Raji (cell line): ENCODE measurements around the gene HBP1.

ENCODE experiments used
- POLR2A ChIP-seq: IDR thresholded peaks from 2 replicates; pipeline ENCODE4 v1.6.1; 2011; ENCODE audit warnings: low read depth, low read length, control low read depth; ENCODE audit not compliant: insufficient read depth

HBP1 gene

DNA sequence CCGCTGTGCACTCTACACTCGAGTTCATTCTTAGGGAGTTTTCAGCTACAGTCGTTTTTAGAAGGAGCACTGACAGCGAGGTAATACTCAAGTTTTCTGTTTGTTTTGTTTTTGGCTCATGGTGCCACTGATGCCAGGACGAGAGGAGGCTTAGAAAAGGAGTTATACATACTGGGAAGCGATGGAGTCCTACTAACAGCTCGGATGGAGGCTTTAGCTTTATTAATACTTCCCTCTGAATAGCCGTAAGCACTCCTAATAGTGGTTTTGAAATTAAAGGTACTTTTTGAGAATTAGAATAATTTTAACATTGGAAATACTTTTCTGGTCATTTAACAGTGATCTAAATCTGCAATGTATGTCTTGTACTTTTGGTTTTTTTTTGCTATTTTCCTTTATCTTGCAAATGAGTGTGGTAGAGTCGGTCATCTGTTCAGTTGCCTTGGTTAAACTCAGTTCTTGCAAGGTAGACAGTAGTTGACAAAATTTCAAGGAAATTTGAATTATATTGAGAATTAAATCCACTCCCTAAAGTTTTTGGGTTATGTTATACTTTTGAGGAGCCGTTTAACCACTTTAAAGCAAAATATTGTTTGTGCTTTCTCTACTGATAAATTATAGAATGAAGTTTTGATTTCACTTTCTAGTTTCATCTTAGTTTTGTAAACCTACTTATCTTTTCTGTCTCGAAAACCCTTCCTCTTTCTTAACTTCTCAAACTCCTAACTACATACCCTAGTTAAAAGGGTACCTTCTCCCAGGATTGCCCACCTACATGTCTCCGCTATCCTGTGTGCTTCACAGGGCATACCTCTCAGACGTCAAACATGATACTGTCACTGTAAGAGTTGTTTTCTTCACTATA lies 1.5 kb downstream of the HBP1 start:
- no peak; the same call in 1 of the 2 replicates for TF ChIP-seq POLR2A

DNA sequence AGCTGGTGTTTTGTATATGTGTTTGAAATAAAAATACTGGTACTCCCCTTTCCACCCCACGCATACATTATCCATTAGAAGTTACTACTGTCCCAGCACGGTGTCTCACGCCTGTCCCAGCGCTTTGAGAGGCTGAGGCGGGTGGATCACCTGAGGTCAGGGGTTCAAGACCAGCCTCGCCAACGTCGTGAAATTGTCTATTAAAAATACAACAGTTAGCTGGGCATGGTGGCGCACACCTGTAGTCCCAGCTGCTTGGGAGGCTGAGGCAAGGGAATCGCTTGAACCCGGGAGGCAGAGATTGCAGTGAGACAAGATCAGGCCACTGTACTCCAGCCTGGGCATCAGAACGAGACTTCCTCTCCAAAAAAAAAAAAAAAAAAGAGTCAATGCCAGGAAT lies 2.7 kb downstream of the HBP1 start:
- no peak for TF ChIP-seq POLR2A

DNA sequence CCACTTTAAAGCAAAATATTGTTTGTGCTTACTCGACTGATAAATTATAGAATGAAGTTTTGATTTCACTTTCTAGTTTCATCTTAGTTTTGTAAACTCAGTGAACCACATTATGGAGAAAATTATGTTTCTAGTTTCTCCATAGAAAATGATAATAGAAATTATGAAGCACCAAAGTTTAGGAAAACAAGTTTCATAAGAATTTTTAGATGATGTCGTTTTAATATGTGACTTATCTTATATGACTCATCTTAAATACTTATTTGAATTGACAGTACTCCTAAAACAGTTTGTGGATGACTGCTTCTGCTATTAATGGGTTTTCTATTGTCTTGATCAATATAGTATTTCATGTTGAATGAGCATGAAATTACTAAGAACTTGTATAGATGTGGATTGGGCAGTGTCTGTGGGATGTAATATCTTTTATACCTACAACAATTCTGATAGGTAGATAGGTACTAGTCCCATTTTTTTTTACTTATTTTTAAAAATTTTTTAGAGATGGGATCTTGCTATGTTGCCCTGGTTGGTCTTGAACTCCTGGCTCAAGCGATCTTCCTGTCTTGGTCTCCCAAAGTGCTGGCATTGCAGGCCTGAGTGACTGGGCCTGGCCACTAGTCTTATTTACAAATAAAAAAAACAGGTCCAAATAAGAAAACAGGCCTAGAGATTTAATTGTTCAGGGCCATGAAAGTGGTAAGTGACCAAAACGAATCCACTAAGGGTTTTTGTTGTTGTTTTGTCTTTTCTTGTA lies 3.7 kb downstream of the HBP1 start:
- TF ChIP-seq POLR2A: no peak

DNA sequence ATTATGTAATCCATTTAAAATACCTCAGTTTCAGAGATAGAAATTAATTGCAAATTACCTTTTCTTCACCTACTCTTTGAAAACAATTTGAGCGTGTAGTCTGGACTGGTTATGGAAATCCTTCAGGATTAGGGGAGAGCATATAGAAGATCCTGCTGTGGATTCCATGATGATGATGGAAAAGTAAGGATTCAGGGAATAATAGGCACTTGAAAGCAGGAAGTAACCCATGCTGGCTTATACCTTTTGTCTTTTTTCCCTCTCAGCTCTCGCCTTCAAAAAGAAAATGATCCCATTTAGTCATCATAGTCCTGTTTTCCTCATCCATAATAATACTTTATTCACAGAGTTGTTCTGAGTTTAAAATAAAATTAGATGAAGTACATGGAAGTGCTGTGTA lies 4.4 kb downstream of the HBP1 start:
- no peak for TF ChIP-seq POLR2A

GRCh38 chr7:107173691-107174406 lies 5.0 kb downstream of the HBP1 start:
- no peak for TF ChIP-seq POLR2A

- TF ChIP-seq POLR2A: no peak
Observed at GRCh38 chr7:107179326-107180164, 10.7 kb downstream of the HBP1 start.

DNA sequence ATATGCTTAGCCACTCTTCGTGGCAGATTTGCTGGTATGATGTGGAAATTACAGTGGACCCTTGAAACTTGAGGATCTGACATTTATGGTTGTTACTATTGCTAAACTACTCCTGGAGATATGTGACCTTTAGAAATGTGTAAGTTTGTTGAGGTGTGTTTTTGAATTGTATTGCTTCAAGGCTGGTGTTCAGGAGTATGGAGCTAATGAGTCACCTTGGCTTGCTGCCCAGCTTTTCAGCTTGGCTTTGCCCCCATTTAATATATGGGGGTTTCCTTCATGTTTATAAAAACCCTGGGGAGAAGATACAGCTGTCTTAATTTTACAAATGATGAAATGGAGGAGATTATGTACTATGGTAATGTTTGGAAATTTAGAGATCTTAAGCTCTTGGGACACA lies 11.6 kb downstream of the HBP1 start:
- TF ChIP-seq POLR2A: no peak

GRCh38 chr7:107181172-107181571 lies 12.4 kb downstream of the HBP1 start:
- no peak for TF ChIP-seq POLR2A

DNA sequence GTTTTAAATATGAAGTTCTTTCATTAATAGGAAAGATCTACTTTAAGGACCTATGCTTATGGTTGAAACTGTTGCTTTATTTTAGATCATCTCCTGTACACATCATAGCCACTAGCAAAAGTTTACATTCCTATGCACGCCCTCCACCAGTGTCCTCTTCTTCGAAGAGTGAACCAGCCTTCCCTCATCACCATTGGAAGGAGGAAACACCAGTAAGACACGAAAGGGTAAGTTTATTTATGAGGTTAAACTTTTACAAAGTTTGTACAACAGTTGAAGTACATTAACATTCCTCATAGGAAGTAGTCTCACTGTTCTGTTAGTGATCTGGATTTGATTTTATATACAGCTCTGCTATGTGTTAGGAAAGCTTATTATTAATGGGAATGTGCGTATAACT lies 16.9 kb downstream of the HBP1 start:
- no peak for TF ChIP-seq POLR2A

- TF ChIP-seq POLR2A: no peak
Observed at GRCh38 chr7:107186240-107186639, 17.4 kb downstream of the HBP1 start.

- no peak for TF ChIP-seq POLR2A
Observed at GRCh38 chr7:107187774-107188173, 19.0 kb downstream of the HBP1 start.

DNA sequence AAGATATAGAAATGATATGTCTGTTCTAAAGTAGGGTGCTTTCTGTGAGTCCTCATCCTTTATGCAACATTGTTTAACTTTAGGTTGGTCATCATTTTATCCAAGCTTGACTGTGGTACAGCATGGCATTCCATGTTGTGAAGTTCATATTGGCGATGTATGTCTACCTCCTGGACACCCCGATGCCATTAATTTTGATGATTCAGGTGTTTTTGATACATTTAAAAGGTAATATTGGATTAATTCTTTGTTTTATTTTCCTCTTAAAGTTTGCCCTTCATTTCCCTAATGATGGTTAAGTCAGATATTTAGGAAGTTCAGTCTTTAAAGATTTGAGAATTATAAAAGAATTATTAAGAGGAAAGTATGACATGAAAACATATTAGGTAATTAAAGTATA lies 21.3 kb downstream of the HBP1 start:
- TF ChIP-seq POLR2A: no peak

- TF ChIP-seq POLR2A: no peak
Observed at GRCh38 chr7:107194052-107194451, 25.2 kb downstream of the HBP1 start.

DNA sequence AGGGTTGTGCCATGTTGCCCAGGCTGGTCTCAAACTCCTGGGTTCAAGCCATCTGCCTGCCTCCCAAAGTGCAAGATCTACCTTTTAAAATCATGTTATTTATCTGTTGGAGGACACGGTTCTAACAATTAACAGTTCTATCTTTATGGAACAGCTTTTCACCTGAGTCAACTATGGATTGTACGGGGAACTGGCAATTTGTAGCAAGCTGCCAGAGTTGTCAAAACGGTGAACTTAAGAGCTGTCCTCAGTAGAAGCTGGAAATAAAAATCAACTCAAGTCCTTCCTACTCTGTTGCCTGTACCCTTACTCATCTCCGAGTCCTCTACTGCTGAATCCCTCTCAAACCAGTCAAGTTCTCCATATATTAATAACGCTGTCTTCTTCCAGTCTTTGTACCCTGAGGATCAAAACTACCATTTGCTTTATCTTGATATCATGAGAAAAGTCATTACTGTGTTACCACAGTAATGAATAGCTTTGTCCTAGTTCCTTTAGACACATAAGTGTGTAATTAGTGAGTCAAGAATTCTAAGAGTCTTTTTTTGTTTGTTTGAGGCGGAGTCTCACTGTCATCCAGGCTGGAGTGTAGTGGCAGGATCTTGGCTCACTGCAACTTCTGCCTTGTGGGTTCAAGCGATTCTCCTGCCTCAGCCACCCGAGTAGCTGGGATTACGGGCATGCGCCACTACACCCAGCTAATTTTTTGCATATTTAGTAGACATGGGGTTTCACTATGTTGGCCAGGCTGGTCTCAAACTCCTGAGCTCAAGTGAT lies 28.2 kb downstream of the HBP1 start:
- TF ChIP-seq POLR2A: no peak
